ENCODE data around the gene SGTB.
"Not testable (repeated sequence)": the region's sequence is repeated elsewhere in the genome, so short reads cannot be mapped to it uniquely, and the experiment has no call there.

The SGTB gene

DNA sequence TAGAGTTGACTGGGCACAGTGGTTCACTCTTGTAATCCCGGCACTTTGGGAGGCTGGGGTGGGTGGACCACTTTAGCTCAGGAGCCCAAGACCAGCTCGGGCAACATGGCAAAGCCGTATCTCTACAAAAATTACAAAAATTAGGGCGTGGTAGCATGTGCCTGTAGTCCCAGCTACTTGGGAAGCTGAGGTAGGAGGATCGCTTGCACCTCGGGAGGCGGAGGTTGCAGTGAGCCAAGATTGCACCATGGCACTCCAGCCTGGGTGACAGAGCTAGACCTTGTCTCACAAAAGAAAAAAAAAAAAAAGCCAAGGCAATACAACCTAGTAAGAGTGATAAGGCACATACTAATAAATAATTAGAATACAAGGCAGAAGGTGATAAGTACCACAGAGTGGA lies 15.9 kb upstream of the SGTB start:
- no peak for DNase-seq (ENCODE audit: low read depth)
- H3K4me3 ChIP-seq (ENCODE audit: low read depth, low read length): no peak overlapping the region

DNA sequence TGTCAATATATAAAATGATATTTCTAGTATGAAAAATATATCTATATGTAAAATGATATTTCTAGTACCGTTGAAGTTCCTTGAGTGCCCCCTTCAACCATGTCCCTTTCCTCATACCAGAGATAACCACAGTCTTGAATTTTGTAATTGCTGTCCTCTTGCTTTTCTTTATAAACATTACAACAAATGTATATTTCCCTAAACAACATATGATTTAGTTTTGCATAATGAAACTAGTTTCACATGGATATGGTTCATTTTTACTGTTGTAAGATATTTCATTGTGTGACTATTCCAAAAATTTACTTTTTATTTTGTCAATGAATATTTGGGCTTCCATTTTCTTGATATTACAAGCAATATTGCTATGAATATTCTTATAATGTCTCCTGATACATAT lies 14.1 kb upstream of the SGTB start:
- H3K4me3 ChIP-seq (ENCODE audit: low read depth, low read length): no peak overlapping the region
- no peak for DNase-seq (ENCODE audit: low read depth)

DNA sequence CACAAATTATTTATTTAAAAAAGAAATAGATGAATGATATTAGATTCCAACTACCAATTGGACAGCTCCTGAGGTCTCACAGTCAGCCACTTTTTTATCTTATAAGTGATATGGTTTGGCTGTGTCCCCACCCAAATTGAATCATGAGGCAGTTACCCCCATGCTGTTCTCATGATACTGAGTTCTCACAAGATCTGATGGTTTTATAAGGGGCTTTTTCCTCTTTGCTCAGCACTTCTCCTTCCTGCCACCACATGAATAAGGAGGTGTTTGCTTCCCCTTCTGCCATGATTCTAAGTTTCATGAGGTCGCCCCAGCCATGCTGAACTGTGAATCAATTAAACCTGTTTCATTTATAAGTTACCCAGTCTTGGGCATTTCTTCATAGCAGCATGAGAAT lies 13.0 kb upstream of the SGTB start:
- H3K4me3 ChIP-seq (ENCODE audit: low read depth, low read length): no peak overlapping the region
- DNase-seq (ENCODE audit: low read depth): no peak

DNA sequence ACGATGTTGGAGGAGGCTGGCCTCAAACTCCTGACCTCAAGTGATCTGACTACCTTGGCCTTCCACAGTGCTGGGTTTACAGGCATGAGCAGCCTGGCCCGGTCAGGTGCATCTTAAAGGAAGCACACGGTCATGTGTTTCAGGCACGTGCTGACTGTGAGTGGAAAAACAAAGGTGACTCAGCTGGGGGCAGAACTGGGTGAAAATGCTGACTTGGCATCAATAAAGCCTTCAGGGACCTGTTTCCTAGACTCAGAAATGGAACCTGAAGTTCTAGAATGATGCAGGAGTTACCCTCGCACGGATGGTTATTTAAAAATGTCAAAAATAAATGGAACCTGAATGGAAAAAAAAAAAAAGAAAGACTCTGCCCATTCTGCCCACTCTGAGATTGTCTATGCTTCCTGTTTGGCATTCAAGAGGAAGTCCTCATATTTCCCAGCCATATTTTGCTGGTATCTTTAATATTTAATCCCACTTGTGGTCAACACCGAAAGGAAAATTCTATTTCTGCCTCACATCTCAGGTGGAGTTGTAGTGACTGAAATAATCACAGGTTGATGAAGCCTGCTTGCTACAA lies 12.4 kb upstream of the SGTB start:
- H3K4me3 ChIP-seq (ENCODE audit: low read depth, low read length); DNase-seq (ENCODE audit: low read depth): not testable (repeated sequence)

DNA sequence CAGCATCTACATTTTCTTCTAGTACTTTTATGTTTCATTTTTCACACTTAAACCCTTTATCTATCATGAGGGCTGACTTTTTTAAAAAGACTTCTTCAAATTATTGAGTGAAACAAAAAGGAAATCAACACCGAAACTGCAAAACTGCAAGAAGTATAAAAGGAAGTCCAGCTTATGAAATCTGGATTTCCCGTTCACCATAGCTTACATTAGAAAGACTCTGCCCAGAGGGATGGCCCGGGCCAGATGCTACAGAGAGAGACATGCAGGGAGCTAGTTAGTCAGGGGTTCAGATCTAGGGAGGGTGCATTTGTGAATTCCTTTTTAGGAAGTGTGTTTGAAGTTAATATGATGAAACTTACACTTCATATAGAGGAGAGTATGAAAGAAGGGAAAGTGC lies 10.1 kb upstream of the SGTB start:
- not testable (repeated sequence) for DNase-seq (ENCODE audit: low read depth); H3K4me3 ChIP-seq (ENCODE audit: low read depth, low read length)

DNA sequence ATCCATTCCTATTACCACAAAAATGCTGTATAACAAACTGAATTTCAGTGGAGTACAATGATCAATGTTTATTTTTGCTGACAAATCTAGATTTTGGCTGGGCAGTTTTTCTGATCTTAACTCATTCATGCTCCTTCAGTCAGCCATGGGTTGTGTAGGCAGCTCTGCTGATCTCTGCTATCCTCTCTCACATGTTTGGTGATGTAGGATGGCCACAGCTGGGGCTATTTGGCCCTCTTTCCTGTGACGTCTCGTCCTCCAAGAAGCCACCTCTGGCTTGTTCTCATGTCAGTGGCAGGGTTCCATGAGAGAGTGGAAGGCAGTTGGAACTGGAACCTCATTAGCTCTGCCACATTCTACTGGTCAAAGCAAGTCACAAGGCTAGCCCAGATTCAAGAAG lies 9.0 kb upstream of the SGTB start:
- no peak overlapping the region for H3K4me3 ChIP-seq (ENCODE audit: low read depth, low read length)
- DNase-seq (ENCODE audit: low read depth): no peak

DNA sequence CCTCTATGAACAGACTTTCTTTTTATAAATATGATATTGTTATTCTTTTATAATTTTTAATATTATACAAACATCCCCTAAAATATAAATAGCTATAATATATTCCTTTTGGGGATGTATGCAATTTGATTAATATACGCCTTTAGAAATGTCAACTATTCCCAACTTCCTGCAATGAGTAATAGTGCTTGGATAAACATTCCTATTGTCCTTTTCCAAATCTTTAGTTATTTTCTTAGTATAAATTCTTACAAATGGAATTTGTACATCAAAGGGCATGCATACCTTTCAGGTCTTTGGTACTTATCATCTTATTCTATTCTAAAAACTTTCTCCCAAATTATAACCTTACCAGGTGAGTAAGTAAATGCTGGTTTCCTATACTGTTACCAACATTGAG lies 6.3 kb upstream of the SGTB start:
- H3K4me3 ChIP-seq (ENCODE audit: low read depth, low read length): no peak overlapping the region
- DNase-seq (ENCODE audit: low read depth): no peak

DNA sequence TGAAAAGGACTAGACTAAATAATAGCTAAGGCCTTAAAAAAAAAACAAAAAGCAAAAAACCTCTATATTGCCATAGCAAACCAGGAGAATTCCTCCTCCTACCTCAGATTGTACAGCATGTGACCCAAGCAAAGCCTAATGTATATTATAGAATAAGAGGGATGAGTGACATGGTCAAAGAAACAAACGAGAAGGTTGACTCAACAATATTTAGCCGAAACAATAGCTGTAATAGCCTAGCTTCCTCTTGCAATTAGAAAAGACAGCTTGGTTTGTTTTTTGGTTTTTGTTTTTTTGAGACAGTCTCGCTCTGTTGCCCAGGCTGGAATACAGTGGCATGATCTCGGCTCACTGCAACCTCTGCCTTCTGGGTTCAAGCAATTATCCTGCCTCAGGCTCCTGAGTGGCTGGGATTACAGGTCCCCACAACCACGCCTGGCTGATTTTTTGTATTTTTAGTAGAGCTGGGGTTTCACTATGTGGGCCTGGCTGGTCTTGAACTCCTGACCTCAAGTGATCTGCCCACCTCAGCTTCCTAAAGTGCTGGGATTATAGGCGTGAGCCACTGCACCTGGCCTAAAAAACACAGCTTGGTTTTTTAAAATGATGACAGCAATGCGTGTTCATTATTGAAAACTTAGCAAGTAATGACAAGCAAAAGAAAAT lies 5.7 kb upstream of the SGTB start:
- H3K4me3 ChIP-seq (ENCODE audit: low read depth, low read length): no peak overlapping the region
- no peak for DNase-seq (ENCODE audit: low read depth)

DNA sequence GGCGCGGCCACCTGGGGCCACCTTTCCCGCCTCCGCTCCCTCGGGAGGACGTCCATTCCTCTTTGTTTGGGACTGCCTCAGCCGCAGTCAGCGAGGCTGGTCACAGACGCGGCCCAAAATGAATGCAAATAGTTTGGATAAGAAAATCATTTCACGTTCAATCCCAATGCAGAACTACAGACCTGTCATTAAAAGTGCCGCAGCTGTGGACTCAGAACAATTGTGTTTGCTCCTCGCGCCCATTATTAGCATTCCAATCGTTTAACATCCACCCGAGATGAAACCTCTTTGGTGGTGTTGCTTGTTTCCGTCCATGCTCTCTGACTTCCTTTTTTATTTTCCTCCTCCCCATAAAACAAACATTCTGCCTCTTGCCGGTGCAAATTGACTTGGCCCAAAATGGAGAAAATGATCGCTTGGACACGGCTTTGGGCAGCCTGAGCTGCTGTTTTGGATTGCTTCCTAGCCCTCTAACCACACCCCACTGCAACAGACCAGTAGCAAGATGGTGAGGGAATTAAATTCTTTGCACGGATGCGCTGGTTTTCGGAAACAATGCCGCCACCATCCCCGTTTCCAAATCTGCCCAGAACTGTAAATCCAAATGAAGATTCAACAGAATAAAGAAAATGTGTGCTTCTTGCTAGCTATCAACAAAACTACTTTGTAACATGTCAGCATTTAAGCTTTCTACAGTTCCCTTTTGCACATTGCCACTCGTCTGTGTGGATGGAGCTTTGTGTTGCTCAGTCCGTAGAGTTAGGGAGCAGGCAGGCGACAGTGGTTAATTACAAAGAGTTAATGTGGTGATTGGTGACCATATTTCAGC lies 880 bp upstream of the SGTB start:
- H3K4me3 ChIP-seq (ENCODE audit: low read depth, low read length): peak overlapping the region; percentile 95
- peak; percentile 39 for DNase-seq (ENCODE audit: low read depth)

DNA sequence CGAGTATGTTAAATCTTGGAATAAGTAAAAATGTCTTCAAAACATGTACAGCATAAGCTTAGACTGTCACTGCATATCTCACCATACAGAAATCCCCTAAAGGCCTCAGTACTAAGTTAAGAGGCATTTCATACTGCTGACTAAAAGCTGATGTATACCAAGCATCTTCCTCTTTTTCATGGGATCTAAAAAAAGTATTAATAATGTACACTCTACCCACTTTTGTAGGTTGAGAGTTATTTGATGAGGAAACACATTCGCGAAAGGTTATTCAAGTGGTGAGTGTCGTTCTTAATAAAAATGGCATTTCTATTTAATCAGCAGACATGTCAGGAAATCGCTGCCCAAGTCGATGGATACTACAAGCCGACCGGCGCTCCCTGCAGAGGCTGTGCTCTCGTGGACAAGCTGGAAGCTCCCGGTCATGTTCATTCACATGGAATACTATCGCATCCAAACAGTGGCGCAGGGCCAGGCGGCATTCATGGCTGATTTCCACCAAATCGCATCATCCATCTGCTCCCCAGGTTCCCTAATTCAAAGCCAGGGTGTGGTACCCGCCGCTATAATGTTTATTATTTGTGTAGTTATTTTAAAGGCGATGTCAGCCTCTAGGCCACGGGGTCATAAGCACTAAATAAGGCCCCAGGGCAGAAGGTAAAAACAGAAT lies 724 bp downstream of the SGTB start:
- peak overlapping the region; percentile 95 for H3K4me3 ChIP-seq (ENCODE audit: low read depth, low read length)
- DNase-seq (ENCODE audit: low read depth): peak; percentile 36

DNA sequence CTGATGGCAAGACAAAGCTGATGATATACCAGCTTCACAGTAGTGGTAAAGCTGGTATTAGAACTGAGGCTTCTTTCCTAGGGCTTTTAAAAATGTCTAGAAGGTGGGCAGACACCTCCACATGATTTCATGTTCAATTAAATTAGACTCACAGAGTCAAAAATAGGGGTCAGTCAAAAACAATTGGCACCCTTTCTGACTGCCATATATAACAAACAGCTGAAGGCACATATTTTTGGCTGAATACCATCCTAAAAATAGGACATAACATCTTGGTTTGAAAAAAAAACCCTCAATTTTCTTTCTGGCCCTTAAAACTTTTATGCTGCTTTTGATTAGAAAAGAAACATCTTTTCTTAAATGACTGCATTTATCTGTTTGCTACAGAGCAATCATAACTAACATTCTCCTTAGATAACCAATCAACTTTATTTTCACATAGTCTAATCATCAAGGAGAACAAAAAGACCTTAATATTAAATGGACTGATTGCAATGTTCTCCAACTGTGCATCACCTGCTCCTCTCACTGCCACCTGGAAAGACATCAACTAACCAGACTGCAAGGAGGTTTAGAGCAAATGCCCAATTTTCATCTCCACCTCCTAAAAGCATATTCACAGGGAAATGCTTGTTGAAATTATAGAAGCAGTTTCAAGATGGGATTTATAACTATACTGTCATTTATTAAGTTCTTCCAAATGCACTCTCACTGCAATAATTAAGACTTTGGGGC lies 3.2 kb downstream of the SGTB start:
- H3K4me3 ChIP-seq (ENCODE audit: low read depth, low read length): no peak overlapping the region
- DNase-seq (ENCODE audit: low read depth): no peak

DNA sequence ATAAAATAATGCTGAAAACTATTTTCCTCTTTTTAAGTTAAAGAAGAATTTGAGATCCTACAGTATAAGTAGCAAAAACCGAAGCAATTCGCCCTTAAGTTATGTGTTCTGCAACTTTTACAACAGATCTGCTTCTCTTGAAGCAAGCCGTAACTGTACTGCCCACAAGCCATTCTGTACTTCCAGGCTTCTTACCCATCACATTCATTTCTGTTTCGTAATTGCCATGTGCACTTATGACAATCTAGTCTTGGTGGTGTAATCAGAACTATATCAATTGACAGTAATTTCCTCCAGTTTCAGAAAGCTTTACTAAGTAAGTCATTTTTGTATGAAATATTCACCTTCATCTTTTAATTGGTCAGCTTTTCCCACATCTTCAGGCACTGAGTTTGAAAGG lies 13.8 kb downstream of the SGTB start:
- no peak for DNase-seq (ENCODE audit: low read depth)
- no peak overlapping the region for H3K4me3 ChIP-seq (ENCODE audit: low read depth, low read length)

DNA sequence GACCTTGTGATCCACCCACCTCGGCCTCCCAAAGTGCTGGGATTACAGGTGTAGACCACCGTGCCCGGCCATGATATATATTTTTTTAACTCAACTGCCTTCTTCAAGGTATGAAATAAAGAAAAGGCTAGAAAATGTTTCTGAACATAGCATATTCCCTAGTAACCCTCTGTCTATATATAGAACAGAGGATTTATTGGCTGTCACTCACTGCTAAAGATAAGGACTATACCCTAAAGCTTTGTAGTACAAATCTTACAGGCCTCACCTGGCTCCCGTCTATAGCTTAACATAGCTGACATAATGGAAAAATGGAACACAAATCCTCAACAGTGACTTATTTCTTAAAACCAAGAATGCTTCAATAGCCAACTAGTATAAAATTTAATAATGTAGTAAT lies 14.2 kb downstream of the SGTB start:
- DNase-seq (ENCODE audit: low read depth): no peak
- H3K4me3 ChIP-seq (ENCODE audit: low read depth, low read length): no peak overlapping the region

DNA sequence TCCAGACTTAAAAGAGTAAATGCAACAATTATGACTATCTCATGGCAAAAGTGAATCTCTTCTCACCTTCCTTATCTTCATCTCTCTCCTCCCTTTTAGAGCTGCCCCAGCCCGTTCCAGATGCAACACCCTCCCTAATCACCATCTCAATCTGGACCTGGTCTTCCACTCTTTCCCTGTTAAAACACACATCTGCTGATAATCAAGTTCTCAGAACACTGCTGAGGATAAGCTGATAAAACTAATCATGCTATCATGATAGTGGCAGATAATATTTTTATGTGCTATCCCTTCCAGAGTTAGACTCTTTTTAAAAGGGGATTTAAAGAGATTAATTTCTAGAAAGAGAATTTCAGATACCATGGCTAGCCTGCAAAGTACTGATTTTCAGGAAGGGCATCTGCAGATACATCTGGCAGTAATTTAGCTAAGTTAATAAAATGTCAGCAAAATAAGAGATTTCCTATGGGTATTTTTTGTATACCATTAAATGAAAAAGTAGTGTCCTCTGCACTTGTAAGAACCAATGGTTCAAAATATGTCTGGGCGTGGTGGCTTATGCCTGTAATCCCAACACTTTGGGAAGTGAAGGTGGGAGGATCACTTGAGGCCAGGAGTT lies 17.2 kb downstream of the SGTB start:
- no peak for DNase-seq (ENCODE audit: low read depth)
- H3K4me3 ChIP-seq (ENCODE audit: low read depth, low read length): no peak overlapping the region

DNA sequence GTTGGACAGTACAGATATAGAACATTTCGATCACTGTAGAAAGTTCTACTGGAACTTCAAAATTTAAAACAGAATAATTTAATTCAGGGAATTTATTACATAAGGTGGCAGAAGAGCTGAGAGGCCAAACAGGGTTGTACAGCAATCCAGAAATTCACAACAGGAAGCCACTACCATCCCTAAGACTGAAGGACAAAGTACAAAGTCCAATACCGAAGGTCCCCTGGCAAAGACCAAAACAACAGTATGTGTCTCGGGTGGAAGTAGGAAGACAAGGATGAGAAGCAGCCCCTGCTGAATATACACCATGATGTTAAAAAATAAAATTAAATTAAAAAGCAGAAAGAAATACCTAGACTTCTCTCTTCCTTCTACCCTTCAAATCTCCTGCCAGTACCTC lies 19.9 kb downstream of the SGTB start:
- DNase-seq (ENCODE audit: low read depth): no peak
- no peak overlapping the region for H3K4me3 ChIP-seq (ENCODE audit: low read depth, low read length)

DNA sequence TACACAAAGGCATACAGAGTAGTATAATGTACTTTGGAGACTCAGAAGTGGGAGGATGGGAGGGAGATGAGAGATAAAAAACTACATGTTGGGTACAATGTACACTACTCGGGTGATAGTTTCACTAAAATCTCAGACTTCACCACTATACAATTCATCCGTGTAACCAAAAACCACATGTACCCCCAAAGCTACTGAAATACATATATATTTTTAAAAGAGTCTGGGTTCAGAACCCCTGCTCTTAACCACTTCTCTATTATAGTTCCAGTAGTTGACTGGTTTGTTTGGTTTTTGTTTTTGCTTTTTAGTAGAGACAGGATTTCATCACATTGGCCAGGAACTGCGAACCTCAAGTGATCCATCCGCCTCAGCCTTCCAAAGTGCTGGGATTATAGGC lies 22.6 kb downstream of the SGTB start:
- DNase-seq (ENCODE audit: low read depth): no peak

DNA sequence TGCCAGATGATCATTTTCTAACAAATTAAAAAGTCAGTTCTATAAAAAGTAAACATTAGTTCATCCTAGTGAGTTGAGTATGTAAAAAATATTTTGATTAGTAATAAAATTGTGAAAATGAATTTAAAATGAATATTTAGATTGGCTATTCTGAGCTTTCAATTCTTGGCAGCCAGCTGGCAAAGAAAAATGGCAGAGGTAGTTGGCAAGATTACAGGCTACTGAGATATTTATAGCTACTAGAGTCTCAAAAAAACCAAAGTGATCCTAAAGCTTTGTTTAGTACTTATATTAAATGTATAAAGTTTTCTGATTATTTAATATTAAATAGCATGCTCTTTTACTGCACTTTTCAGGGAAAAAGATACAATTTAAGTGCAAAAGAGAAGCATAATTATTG lies 25.0 kb downstream of the SGTB start:
- DNase-seq (ENCODE audit: low read depth): no peak
- no peak overlapping the region for H3K4me3 ChIP-seq (ENCODE audit: low read depth, low read length)

More for the DNA sequence above, 22.6 kb downstream of the SGTB start:
- no peak overlapping the region for H3K4me3 ChIP-seq (ENCODE audit: low read depth, low read length)

DNA sequence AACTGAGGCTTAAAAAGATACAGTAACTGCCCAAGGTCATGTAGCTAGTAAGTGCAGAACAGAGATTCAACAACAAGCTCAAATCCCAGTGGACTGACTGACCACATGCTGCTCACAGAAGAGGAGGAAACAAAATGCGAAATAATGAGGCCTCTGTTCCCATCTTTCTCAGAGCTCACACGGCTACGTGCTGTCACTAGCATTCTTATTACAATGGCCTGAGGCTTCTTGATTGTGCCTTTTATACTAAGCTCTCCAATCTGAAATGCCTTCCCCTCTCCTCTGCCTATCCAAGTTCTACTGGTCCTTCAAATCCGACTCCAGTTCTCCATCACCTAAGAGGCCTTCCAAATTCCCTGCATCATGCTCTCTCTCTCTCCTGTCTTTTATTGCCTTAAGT lies 26.0 kb downstream of the SGTB start:
- H3K4me3 ChIP-seq (ENCODE audit: low read depth, low read length): no peak overlapping the region
- DNase-seq (ENCODE audit: low read depth): no peak

DNA sequence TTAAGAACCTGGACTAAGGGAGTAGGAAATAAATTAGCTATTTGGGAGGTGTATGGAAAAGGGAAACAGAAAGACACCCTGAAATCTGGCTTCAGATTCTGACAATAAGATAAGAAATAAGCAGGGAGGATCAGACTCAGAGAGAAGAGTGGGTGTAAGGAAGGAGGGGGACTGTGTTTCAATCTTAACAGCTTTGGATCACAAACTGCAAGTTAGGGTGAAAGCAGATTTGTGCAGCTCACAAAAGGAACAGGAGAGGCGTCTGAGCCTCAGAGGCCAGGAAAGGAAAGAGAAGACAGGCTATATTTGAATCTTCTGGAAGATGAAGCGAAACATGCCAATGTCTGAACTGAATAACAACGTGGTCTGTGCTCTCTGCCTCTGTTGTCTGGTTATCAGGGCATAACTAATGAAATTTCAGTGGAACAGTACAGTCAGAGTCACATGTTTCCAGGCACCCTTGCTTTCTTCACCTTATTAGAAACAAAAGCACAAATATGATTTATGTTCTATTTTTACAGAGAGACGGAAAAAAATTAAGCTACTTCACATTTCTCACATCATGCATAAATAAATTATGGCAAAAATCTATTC lies 26.6 kb downstream of the SGTB start:
- no peak for DNase-seq (ENCODE audit: low read depth)

More for the DNA sequence above, 26.6 kb downstream of the SGTB start:
- no peak overlapping the region for H3K4me3 ChIP-seq (ENCODE audit: low read depth, low read length)
